ENCODE data around the gene COL28A1.
"Not testable (repeated sequence)": the region's sequence is repeated elsewhere in the genome, so short reads cannot be mapped to it uniquely, and the experiment has no call there.

COL28A1 gene

DNA sequence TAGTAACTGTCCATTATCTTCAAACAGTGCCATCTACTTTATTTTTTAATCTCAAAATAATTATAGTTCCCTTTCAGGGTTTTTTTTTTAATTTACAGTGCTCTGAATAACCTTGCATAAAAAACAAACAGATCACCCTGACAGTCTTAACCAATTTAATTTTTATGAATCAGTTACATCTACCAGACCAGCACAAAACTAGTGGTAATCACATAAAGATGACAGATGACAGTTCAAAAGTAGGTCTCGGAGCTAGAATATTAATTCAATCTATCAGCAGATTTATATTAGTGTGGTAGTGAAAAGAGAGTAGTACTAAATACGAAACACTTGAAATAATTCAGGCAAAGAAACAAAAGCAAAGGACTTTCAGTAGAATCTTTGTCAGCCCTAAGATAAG is 53.9 kb downstream of the COL28A1 start:
- DNase-seq, result no peak
- no peaks in the 10 kb centered on the region for H3K4me1 ChIP-seq (ENCODE audit: control insufficient read depth in 1 of 2, insufficient read depth in 2 of 2, low read length in 2 of 2)
- no peak overlapping the region for H3K27ac ChIP-seq (ENCODE audit: low read depth, low read length)
- no peak overlapping the region for H3K9ac ChIP-seq (ENCODE audit: low read length)
- no peak overlapping the region for H2AK5ac ChIP-seq (ENCODE audit: low read length)
- no peak overlapping the region for H3K14ac ChIP-seq (ENCODE audit: low read length)
- no peak overlapping the region for H3K18ac ChIP-seq (ENCODE audit: low read length)
- no peak overlapping the region for H3K4me3 ChIP-seq (ENCODE audit: low read depth, low read length)
- H3K4ac ChIP-seq (ENCODE audit: low read depth, low read length), result no peak overlapping the region
- no peak overlapping the region for H3K4me2 ChIP-seq (ENCODE audit: low read length)
- H3K23ac ChIP-seq (ENCODE audit: low read length), result no peak overlapping the region
- no peaks in the 10 kb centered on the region for H3K27me3 ChIP-seq (ENCODE audit: insufficient read depth, low read length)
- no peak overlapping the region for H2AFZ ChIP-seq (ENCODE audit: insufficient read depth, low read length, poor library complexity)
- H3K79me1 ChIP-seq (ENCODE audit: low read length), result no peaks in the 10 kb centered on the region
- no peaks in the 10 kb centered on the region for H3K79me2 ChIP-seq (ENCODE audit: control insufficient read depth, insufficient read depth, low read length, poor library complexity)
- no CpG with 5 or more reads among the region's 2 CpGs for WGBS (ENCODE audit: extremely low coverage, insufficient coverage, insufficient read length)
- no peaks in the 10 kb centered on the region for H3K36me3 ChIP-seq (ENCODE audit: control insufficient read depth in 1 of 2, insufficient read depth in 2 of 2, low read length in 2 of 2)
- no peak overlapping the region for H4K8ac ChIP-seq (ENCODE audit: low read depth, low read length)
- H2BK12ac ChIP-seq (ENCODE audit: low read length), result no peak overlapping the region
- H2BK120ac ChIP-seq (ENCODE audit: insufficient read depth, low read length, poor library complexity), result no peak overlapping the region
- no peak overlapping the region for H4K12ac ChIP-seq (ENCODE audit: low read depth, low read length)
- H4K91ac ChIP-seq (ENCODE audit: low read depth, low read length), result no peak overlapping the region
- no peaks in the 10 kb centered on the region for H3K9me3 ChIP-seq (ENCODE audit: insufficient read depth, low read depth, low read length)
- H2BK5ac ChIP-seq (ENCODE audit: low read depth, low read length, poor library complexity), result no peak overlapping the region

GRCh38 chr7:7479275-7479805 is 56.3 kb downstream of the COL28A1 start:
- H3K9me3 ChIP-seq (ENCODE audit: insufficient read depth, low read depth, low read length), result no peaks in the 10 kb centered on the region
- no peak overlapping the region for H3K4me2 ChIP-seq (ENCODE audit: low read length)
- H3K9ac ChIP-seq (ENCODE audit: low read length), result no peak overlapping the region
- no peak overlapping the region for H4K8ac ChIP-seq (ENCODE audit: low read depth, low read length)
- no CpG with 5 or more reads among the region's 2 CpGs for WGBS (ENCODE audit: extremely low coverage, insufficient coverage, insufficient read length)
- no peak for DNase-seq
- no peaks in the 10 kb centered on the region for H3K79me1 ChIP-seq (ENCODE audit: low read length)
- H2AFZ ChIP-seq (ENCODE audit: insufficient read depth, low read length, poor library complexity), result no peak overlapping the region
- H3K4me1 ChIP-seq (ENCODE audit: control insufficient read depth in 1 of 2, insufficient read depth in 2 of 2, low read length in 2 of 2), result no peaks in the 10 kb centered on the region
- H3K27ac ChIP-seq (ENCODE audit: low read depth, low read length), result no peak overlapping the region
- no peak overlapping the region for H3K14ac ChIP-seq (ENCODE audit: low read length)
- no peak overlapping the region for H2BK12ac ChIP-seq (ENCODE audit: low read length)
- H4K12ac ChIP-seq (ENCODE audit: low read depth, low read length), result no peak overlapping the region
- no peak overlapping the region for H2BK120ac ChIP-seq (ENCODE audit: insufficient read depth, low read length, poor library complexity)
- H2BK5ac ChIP-seq (ENCODE audit: low read depth, low read length, poor library complexity), result no peak overlapping the region
- H3K23ac ChIP-seq (ENCODE audit: low read length), result no peak overlapping the region
- no peak overlapping the region for H3K4me3 ChIP-seq (ENCODE audit: low read depth, low read length)
- H3K36me3 ChIP-seq (ENCODE audit: control insufficient read depth in 1 of 2, insufficient read depth in 2 of 2, low read length in 2 of 2), result no peaks in the 10 kb centered on the region
- no peak overlapping the region for H4K91ac ChIP-seq (ENCODE audit: low read depth, low read length)
- H3K4ac ChIP-seq (ENCODE audit: low read depth, low read length), result no peak overlapping the region
- no peaks in the 10 kb centered on the region for H3K79me2 ChIP-seq (ENCODE audit: control insufficient read depth, insufficient read depth, low read length, poor library complexity)
- no peak overlapping the region for H2AK5ac ChIP-seq (ENCODE audit: low read length)
- no peak overlapping the region for H3K18ac ChIP-seq (ENCODE audit: low read length)
- no peaks in the 10 kb centered on the region for H3K27me3 ChIP-seq (ENCODE audit: insufficient read depth, low read length)

DNA sequence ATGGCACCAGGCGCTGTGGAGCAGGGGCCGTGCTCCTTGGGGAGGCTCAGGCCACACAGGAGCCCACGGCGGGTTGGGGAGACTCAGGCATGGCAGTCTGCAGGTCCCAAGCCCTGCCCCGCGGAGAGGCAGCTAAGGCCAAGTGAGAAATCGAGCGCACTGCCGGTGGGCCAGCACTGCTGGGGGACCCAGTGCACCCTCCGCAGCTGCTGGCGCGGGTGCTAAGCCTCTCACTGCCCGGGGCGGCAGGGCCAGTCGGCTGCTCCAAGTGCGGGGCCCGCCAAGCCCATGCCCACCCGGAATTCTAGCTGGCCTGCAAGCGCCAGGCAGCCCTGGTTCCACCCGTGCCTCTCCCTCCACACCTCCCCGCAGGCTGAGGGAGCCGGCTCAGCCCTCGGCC is 57.1 kb downstream of the COL28A1 start:
- no CpG with 5 or more reads among the region's 23 CpGs for WGBS (ENCODE audit: extremely low coverage, insufficient coverage, insufficient read length)
- Histone ChIP-seq H2AK5ac (ENCODE audit: low read length) (no peak overlapping the region), H3K79me1 (ENCODE audit: low read length) (no peaks in the 10 kb centered on the region), H3K79me2 (ENCODE audit: control insufficient read depth, insufficient read depth, low read length, poor library complexity) (no peaks in the 10 kb centered on the region), H3K4me3 (ENCODE audit: low read depth, low read length) (no peak overlapping the region), H3K9me3 (ENCODE audit: insufficient read depth, low read depth, low read length) (no peaks in the 10 kb centered on the region), H3K18ac (ENCODE audit: low read length) (no peak overlapping the region), H4K8ac (ENCODE audit: low read depth, low read length) (no peak overlapping the region), H2AFZ (ENCODE audit: insufficient read depth, low read length, poor library complexity) (no peak overlapping the region), H3K27ac (ENCODE audit: low read depth, low read length) (no peak overlapping the region), H2BK120ac (ENCODE audit: insufficient read depth, low read length, poor library complexity) (no peak overlapping the region), H2BK5ac (ENCODE audit: low read depth, low read length, poor library complexity) (no peak overlapping the region), H2BK12ac (ENCODE audit: low read length) (no peak overlapping the region), H3K4me1 (ENCODE audit: control insufficient read depth in 1 of 2, insufficient read depth in 2 of 2, low read length in 2 of 2) (no peaks in the 10 kb centered on the region), H3K23ac (ENCODE audit: low read length) (no peak overlapping the region), H3K36me3 (ENCODE audit: control insufficient read depth in 1 of 2, insufficient read depth in 2 of 2, low read length in 2 of 2) (no peaks in the 10 kb centered on the region), H4K91ac (ENCODE audit: low read depth, low read length) (no peak overlapping the region), H3K4me2 (ENCODE audit: low read length) (no peak overlapping the region), H4K12ac (ENCODE audit: low read depth, low read length) (no peak overlapping the region), H3K14ac (ENCODE audit: low read length) (no peak overlapping the region), H3K4ac (ENCODE audit: low read depth, low read length) (no peak overlapping the region), H3K9ac (ENCODE audit: low read length) (no peak overlapping the region), H3K27me3 (ENCODE audit: insufficient read depth, low read length) (no peaks in the 10 kb centered on the region)
- DNase-seq, result no peak

DNA sequence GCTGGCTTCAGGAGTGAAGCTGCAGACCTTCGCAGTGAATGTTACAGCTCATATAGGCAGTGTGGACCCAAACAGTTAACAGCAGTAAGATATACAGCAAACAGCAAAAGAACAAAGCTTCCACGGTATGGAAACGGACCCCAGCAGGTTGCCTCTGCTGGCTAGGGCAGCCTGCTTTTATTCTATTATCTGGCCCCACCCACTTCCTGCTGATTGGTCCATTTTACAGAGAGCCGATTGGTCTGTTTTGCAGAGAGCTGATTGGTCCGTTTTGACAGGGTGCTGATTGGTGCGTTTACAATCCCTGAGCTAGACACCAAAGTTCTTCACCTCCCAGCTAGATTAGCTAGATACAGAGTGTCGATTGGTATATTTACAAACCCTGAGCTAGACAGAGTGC is 58.0 kb downstream of the COL28A1 start:
- H3K4me3 ChIP-seq (ENCODE audit: low read depth, low read length); H3K4me1 ChIP-seq (ENCODE audit: control insufficient read depth in 1 of 2, insufficient read depth in 2 of 2, low read length in 2 of 2); DNase-seq; H3K4ac ChIP-seq (ENCODE audit: low read depth, low read length); H2AK5ac ChIP-seq (ENCODE audit: low read length); H3K18ac ChIP-seq (ENCODE audit: low read length); H3K4me2 ChIP-seq (ENCODE audit: low read length); H3K79me2 ChIP-seq (ENCODE audit: control insufficient read depth, insufficient read depth, low read length, poor library complexity); H4K12ac ChIP-seq (ENCODE audit: low read depth, low read length); H4K8ac ChIP-seq (ENCODE audit: low read depth, low read length); H3K79me1 ChIP-seq (ENCODE audit: low read length); H3K27ac ChIP-seq (ENCODE audit: low read depth, low read length); H3K23ac ChIP-seq (ENCODE audit: low read length); H2BK12ac ChIP-seq (ENCODE audit: low read length); H4K91ac ChIP-seq (ENCODE audit: low read depth, low read length); H3K9me3 ChIP-seq (ENCODE audit: insufficient read depth, low read depth, low read length); H3K9ac ChIP-seq (ENCODE audit: low read length); H3K36me3 ChIP-seq (ENCODE audit: control insufficient read depth in 1 of 2, insufficient read depth in 2 of 2, low read length in 2 of 2); H3K27me3 ChIP-seq (ENCODE audit: insufficient read depth, low read length); H3K14ac ChIP-seq (ENCODE audit: low read length); H2AFZ ChIP-seq (ENCODE audit: insufficient read depth, low read length, poor library complexity); H2BK120ac ChIP-seq (ENCODE audit: insufficient read depth, low read length, poor library complexity); H2BK5ac ChIP-seq (ENCODE audit: low read depth, low read length, poor library complexity): not testable (repeated sequence)
- no CpG with 5 or more reads among the region's 7 CpGs for WGBS (ENCODE audit: extremely low coverage, insufficient coverage, insufficient read length)

Data from trophoblast cell (in vitro differentiated cells and primary cell).